Astrocyte of the spinal cord (primary cell): ENCODE measurements around the gene CLDN34.
A peak's percentile ranks its signal among the peaks of the same experiment; 100 is the strongest.

Experiments
- DNase-seq: peaks from one replicate; pipeline ENCODE4 v3.0.0; 2011; ENCODE audit warnings: low read depth, low spot score
- H3K4me3 ChIP-seq: 2 replicates; pipeline ENCODE4 v1.5.1; 2011; ENCODE audit warnings: low read depth, mild to moderate bottlenecking, low read length, moderate library complexity
- in situ Hi-C: cut with HindIII; loops from 2 replicates; pipeline ENCODE4 v1.10.0; 2017; ENCODE audit warnings: low sequenced_read_pairs
- TF ChIP-seq, protein P1 (sequence below): IDR thresholded peaks from 2 replicates; pipeline ENCODE4 v1.5.1; 2012; ENCODE audit warnings: low read depth, mild to moderate bottlenecking, low read length, inconsistent platforms

Gene CLDN34

DNA sequence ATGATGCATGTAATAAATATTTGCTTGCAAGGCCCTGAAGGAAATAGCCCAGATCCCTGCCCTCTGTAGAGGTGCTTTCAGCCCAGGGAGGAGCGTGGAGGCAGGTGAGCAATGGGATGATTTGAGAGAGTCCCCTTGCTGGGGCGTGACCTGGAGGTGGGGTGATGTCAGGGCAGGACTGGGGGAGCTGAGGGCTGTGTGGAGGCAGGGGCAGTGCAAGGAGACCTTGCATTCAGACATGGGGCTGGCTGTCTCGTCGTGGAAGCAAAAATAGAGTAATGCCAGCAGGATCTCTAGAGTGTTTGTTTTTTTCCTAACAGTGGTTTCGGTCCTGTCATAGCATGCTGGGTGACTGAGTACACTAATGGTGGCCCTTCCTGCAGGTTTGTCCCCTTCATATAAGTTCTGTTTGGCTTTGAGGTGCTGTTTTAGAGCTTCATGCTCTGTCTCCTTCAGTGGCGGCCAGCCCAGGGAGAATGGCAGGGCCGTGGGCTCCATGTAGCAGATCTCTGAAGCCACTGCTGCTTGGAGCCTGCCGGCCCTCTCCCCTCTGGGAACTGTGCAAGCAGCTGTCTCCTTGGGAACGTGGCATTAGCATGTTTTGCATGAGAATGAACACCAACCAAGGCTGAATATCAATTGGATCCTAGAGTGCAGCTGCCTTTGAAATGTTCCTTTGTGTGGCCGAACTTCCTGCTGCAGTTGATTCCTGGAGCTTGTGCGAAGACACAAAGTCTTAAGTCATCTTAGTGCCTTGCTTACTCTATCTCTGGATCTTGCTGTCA, 39.3 kb upstream of the CLDN34 start:
- no peak overlapping the region for H3K4me3 ChIP-seq
- DNase-seq: peak; percentile 10
- TF ChIP-seq, protein P1, sequence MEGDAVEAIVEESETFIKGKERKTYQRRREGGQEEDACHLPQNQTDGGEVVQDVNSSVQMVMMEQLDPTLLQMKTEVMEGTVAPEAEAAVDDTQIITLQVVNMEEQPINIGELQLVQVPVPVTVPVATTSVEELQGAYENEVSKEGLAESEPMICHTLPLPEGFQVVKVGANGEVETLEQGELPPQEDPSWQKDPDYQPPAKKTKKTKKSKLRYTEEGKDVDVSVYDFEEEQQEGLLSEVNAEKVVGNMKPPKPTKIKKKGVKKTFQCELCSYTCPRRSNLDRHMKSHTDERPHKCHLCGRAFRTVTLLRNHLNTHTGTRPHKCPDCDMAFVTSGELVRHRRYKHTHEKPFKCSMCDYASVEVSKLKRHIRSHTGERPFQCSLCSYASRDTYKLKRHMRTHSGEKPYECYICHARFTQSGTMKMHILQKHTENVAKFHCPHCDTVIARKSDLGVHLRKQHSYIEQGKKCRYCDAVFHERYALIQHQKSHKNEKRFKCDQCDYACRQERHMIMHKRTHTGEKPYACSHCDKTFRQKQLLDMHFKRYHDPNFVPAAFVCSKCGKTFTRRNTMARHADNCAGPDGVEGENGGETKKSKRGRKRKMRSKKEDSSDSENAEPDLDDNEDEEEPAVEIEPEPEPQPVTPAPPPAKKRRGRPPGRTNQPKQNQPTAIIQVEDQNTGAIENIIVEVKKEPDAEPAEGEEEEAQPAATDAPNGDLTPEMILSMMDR: no peak
- in situ Hi-C loops: no loop called here

DNA sequence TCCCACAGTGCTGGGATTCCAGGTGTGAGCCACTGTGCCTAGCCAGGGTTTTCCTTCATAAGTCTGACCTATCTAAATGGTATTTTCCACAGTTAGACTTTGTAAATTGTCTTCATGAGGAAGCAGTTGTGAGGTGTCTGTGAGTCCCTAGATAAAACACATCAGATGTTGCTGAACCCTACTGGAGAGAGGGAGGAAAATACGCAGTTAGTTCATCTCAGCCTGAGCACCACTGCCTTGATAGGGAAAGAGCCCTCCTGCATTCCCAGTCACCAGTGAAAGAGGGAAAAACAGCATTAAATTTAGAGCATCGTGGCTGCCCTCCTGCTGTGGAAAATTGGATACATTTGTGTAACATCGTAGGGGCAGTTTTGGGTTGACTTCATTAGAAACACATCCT, 31.7 kb upstream of the CLDN34 start:
- no peak for DNase-seq
- in situ Hi-C loops: no loop called here
- H3K4me3 ChIP-seq: no peak overlapping the region
- TF ChIP-seq, protein P1: peak; percentile 6

DNA sequence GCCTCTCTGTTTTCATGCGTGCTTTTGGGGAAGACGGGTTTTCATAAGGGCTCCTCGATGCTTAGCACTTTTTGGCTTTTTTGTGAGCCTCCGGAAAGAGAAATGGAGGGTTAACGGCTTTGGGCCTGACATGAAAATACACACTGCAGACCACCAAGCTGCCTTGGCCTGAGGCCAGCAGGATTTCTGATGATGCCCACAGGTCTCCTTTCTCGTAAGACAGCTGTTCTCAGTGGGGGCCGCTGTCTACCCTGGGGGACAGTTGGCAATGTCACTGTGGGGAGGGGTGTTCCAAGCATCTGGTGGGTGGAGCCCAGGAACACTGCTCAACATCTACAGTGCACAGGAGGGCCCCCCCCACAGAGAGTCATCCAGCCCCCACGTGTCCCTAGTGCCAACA, 29.4 kb upstream of the CLDN34 start:
- in situ Hi-C loops: no loop called here
- no peak overlapping the region for H3K4me3 ChIP-seq
- DNase-seq: no peak
- TF ChIP-seq, protein P1: no peak

DNA sequence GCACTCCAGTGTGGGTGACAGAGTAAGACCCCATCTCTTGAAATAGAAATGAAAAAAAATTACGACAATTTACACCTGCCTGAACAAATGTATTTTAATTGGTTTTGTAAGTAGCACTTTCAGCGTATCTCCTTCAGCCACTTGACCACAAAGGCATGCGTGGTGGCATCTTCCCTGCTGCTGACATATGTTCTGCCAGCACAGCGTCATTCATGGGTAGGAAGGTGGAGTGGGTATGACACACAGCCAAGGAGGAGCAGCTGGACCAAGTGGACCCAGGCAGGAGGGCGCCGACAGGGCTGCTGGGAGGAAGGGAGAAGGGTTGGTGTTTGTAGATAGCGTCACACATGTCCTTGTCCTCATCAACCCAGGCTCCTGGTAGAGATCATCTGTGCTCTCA, 28.6 kb upstream of the CLDN34 start:
- TF ChIP-seq, protein P1: no peak
- no peak for DNase-seq
- H3K4me3 ChIP-seq: no peak overlapping the region
- in situ Hi-C loops: no loop called here

DNA sequence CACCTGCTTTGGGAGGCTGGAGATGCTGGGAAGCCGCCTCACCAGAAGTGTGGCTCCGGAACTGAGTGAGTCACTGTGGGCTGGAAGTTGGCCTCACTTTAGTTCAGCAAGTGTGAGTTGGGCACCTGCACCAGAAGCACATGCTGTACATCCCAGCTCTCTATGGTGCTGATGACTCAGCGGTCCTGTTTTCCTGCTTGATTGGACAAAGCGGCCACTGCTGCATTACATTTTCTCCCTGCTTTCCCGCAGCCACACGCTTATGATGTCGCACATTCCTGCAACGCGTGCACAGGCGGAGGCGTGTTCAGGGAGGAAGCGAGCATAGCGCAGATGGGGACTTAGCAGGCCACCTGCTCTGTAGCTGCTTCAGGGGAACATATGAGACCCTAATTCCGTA, 26.7 kb upstream of the CLDN34 start:
- no peak overlapping the region for H3K4me3 ChIP-seq
- peak; percentile 89 for DNase-seq
- in situ Hi-C loops: no loop called here
- TF ChIP-seq, protein P1: no peak

DNA sequence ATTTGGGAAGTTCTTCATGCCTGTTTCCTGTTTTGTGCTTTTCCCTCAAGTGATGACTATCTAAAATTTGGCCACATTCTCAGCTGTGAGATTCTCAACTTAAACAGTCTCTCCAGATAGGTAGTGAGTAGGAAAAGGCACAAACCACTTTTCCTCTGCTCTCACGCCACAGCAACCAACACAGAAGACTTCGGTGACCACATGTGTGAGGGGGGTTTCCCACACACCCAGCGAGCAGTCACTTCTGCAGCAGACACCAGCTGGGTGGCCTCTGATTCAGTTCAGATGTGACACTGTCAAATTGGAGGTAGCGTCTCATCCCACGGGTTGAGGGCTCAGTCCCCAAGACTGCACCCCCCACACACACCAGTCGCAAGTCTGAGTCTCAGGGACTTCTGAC, 25.1 kb upstream of the CLDN34 start:
- TF ChIP-seq, protein P1: no peak
- in situ Hi-C loops: no loop called here
- no peak overlapping the region for H3K4me3 ChIP-seq
- DNase-seq: no peak
